ENCODE data around the gene WBP2NL.

Gene WBP2NL

DNA sequence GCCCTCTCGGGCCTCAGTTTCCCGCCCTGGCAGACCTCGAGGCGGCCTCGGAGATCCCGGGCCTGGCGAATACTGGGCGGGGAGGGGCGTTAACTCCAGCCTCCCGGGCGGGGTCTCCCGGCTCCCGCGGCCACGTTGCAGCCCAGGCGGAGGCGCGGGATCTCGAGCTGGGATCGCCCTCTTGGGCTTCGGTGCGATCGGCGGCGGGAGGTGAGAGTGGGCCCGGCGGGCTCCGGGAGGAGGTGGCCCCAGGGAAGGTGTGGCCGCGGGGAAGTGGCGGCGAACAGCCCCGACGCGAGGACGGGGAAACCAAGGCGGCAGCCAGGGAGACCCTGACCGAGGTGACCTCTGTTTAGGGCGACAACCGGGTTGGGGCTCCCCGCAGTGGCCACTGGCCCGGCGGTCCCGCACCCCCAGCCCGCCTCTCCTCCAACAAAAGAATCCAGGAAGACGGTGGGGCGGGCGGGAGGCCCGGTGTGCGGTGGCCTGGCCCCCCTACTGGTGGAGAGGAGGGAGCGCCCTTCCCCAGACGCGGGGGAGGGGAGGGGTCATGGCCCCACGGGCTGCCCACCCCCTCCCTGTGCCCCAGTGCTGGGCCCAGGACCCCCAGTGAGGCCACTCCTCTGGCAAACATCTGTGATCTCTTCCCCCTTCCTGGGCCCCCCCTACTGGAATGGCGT is 75.7 kb downstream of the WBP2NL start, which contains the start of gene PHETA2:
PHETA2 (plus strand) TSS at position 117 of the 680 bp plus-strand sequence. CDS start 3,046 bp downstream, outside the sequence.
- DNase-seq, result no peak

DNA sequence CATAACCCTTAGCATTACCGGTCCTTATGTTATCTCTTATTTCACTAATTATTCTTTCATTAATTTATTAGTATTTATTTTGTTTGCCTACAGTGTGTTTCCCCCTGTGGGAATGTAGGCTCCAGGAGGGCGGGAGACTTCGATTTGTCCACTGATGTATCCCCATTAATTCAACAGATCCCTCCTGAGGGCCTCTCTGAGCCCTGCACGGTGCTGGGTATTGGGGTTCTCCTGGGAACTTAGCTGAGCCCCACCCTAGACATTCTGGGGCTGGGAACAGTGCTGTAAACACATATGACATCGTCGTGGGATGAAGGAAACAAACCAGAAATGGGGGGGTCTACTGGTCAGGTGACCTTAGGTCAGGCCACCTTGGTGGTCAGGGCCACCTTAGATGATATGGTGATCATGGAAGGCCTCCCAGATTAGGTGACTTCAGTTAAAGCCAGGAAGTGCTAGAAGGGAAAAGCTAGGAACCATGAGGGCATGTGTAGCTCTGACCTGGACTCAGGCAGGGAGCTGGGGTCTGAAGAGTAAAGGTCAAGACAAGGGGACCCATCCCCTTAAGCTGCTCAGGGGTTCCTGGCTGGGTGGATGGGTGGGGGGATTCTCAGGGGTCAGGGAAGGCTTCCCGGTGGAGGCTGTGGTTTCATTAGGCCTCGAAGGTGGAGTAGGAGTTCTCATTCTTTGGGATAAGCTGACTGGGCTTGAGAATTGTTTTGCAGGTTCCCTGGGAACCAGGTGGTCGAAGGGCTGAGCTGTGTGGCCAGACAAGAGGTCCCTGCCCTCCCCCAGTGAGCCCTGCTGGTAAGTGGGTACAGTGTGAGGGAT is 76.5 kb downstream of the WBP2NL start:
- DNase-seq, result no peak

DNA sequence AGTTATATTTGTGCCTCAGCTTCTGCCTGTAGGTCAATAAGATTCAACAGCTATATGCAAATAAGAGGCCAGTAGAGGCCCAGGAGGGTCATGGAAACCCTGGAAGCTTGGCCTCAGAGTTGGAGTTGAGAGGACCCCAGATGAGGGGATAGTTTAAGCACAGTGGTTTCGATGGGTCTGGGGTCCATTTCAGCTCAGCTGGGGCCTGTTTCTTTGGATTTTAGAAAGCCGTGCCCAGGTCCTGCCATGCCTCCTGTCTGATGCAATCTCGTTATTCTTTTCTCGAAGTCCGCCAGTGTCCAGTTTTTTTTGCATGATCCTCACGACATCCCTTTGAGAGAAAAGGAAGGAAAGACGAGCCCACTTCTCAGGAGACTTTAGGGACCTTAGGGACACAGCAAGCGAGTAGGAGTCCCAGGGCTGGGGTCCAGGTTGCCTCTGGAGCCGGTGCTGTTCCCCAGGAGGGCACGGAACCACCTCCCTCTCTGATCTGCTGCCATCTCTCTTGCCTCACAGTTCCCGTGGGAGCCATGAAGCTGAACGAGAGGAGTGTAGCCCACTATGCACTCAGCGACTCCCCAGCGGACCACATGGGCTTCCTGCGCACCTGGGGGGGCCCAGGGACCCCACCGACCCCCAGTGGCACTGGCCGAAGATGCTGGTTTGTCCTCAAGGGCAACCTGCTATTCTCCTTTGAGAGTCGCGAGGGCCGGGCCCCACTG is 78.3 kb downstream of the WBP2NL start:
- DNase-seq, result no peak

DNA sequence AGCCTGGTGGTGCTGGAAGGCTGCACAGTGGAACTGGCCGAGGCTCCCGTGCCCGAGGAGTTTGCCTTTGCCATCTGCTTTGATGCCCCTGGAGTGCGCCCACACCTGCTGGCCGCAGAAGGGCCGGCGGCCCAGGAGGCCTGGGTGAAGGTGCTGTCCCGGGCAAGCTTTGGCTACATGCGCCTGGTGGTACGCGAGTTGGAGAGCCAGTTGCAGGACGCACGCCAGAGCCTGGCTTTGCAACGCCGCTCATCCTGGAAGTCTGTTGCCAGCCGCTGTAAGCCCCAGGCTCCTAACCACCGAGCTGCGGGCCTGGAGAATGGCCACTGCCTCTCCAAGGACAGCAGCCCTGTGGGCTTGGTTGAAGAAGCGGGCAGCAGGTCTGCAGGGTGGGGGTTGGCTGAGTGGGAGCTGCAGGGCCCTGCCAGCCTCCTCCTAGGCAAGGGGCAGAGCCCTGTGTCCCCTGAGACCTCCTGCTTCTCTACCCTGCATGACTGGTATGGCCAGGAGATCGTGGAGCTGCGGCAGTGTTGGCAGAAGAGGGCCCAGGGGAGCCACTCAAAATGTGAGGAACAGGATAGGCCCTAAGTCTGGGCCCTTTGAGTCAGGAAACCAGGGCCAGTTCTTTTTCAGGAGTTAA is 79.0 kb downstream of the WBP2NL start:
- DNase-seq, result no peak

All from SHP77 (cell line).